ENCODE data around the gene SLC25A20.
A peak's percentile ranks its signal among the peaks of the same experiment; 100 is the strongest.
"Not testable (repeated sequence)": the region's sequence is repeated elsewhere in the genome, so short reads cannot be mapped to it uniquely, and the experiment has no call there.

SLC25A20 gene, protein sequence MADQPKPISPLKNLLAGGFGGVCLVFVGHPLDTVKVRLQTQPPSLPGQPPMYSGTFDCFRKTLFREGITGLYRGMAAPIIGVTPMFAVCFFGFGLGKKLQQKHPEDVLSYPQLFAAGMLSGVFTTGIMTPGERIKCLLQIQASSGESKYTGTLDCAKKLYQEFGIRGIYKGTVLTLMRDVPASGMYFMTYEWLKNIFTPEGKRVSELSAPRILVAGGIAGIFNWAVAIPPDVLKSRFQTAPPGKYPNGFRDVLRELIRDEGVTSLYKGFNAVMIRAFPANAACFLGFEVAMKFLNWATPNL

DNA sequence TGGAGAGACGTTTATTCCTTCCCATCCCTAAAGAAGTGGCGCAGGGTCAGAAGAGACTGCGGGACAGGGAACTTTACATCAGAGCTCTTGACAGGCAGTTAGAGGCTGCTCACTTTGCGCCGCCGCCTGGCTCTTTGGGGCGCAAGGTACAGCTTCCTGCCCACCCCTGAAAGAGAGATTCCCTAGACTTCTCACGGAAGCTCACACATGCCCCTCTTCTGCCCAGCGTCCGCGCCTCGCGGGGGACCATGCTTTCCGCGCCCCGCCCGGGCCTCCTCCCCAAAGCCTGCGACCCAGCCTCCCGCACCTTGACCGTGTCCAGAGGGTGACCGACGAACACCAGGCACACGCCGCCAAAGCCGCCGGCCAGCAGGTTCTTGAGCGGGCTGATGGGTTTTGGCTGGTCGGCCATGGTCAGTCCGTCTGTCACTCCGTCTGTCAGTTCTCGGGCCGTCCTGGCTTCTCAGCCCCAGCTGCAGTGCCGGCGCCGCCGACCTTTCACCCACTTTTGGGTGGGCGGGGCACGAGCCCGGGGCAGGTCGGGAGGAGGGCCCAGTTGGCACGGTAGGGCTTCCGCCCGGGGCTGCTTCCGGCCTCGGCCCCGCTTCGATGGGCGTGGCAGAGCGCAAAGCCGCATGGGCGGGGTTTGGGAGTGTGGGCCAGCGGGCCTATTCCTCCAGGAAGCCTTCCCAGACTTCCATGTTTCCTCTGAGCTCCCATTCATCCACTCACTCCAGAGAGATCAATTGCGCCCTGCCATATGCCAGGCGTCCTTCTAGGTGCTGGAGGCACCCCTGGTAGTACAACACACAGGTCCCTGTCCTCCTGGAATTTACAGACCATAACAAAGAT is at the start of gene SLC25A20:
Gene SLC25A20, minus strand, starts transcription at position 500 of the 852 bp plus-strand sequence. Its CDS starts 88 bp downstream, at position 412.
- peak; percentile 85 to 90 for DNase-seq

DNA sequence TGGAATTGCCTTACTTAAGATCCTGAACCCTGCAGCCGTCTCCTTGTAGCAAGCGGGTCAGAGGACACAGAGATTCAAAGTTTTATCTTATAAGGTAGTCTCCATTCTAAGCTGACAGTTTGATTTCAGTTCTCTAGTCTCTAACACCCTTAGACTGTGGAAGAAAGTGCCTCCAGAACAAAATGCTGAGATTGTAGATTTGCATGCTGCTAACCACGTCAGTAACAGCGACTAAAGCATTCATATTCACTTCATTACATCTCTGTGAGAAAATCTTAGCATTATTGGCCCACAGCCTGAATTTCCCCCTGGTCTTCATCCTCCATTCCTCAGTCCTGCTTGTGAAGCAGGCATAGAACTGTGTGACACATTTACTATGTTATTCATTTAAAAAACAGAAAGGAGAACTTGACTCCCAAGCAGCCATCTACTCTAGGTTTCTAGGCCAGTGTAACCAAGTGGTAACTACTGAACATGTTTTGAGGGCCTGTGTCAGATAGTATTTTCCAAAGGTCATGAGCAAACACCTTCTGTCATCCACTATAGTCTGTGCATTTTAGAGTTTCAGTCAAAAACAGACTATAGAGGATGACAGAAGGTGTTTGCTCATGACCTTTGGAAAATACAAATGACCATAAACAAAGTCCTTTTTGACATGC is 47.3 kb upstream of the SLC25A20 start:
- DNase-seq = no peak

DNA sequence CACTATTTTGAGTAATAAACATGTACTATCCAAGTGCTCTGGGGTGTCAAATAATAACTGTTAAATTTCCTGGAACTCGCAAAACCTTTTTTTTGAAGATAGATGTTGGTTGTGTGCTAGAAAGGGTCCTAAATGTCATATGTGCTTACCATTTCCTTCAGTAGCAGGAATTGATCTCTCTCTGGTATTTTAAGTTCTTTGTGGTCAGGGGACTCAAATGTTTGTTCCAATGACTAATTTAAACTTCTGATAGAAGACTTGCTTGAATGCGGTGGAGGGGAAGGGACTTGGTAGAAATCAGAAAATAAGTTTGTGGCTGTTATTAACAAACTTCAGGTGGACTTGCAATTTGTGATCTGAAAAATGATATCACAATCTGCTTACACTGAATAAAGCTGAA is 46.8 kb upstream of the SLC25A20 start:
- DNase-seq = no peak

DNA sequence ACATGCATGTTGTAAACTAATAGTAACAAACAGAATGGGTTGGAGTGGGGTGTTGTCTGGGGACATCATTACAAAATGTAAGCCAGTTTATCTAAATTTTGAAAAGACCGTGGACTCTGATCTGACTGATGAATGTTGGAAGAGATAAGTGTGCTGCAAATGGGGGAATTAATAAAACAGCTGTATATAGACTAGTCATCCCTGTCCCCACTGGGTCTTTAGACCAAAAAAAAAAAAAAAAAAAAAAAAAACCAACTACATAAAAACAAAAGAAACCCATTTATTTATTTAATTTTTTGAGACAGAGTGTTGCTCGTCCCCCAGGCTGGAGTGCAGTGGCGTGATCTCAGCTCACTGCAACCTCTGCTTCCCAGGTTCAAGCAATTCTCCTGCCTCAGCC is 40.0 kb upstream of the SLC25A20 start:
- DNase-seq = no peak

DNA sequence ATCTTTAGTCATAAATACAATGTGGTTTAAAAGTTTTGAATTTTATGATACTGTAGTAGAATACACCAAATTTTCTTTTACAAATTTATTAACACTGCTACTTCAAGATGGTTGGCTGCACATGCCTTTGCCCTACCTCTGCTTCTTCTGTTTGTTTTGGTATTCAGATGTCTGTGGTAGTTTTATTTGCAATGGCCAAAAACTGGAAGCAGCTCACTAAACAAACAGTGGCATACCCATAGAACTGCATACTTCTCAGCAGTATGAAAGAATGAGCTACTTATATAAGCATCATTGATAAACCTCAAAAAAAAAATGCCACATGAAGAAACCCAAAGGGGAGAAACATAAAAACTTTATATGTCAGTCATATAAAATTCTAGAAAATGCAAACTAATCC is 39.5 kb upstream of the SLC25A20 start:
- DNase-seq = no peak

DNA sequence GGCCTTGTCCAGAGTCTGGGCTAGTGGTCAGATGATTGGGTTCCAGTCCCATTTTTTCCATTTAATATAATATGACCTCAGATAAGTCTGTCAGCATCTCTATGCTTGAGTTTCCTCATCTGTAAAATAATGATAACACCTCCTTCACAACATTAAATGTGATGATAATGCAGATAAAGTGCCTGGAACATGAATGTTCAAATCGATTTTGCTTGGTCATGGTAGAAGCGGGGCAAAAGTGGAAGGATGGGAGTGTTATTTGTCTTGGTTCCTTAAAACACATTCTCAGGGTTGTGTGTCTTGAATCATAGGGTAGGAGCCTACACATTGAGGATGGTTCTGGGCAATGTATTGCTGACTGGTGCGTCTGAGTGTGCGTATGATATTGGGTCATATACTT is 36.8 kb upstream of the SLC25A20 start:
- no peak for DNase-seq

DNA sequence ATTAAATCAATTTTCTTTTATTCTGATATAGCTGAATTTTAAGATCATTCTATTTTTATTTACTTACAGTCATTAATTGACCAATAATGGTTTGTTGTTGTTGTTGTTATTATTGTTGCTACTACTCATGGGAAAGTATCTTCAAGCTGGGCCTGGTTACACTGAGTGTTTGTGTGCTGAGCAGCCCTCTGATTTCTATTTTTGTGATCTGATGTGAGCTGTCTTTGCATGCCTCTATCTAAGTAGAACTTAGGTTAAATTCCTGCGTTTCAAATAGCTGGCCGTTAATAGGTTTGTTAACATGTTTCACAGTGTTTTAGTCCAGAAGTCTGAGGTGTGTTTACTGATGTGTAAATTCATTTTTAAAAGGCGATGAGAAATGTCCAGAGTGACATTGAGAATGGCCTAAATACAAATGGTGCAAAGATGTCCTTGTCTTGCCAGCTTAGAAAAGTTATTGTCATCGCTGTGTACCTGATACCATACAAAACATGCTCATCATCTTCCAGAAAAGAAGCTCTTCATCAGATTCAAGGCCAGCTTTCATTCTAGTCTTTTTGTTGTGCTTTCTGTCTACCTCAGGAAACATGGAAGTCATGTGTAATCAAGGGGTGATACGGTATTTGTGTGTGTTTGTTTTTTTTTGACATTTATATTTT is 35.8 kb upstream of the SLC25A20 start:
- DNase-seq = no peak

DNA sequence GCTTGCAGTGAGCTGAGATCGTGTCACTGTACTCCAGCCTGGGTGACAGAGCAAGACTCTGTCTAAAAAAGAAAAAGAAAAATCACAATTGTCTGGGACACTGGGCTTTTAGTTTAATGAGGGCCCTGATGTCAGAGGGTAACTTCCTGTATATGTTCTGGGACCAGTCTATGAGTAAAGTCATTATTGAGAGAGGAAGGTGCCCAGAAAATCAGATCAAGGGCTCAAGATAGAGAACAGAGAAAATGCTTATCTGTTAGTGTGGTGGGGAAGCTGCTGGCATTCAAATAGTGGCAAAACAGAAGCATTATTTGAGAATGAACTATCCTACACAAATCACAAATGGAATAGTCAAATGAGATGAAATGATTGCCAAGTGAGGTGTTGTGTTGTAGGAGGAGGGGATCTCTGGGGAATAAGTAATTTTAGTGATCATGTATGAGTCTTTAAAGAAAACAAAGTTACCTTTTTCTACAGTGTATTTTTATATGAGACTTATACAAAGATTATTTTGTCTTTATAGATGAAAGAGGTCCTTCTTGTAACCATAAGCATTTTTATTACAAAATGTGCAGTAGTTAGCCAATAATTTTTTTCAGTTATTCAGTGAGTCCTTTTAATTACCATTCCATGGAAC is 33.4 kb upstream of the SLC25A20 start:
- no peak for DNase-seq

DNA sequence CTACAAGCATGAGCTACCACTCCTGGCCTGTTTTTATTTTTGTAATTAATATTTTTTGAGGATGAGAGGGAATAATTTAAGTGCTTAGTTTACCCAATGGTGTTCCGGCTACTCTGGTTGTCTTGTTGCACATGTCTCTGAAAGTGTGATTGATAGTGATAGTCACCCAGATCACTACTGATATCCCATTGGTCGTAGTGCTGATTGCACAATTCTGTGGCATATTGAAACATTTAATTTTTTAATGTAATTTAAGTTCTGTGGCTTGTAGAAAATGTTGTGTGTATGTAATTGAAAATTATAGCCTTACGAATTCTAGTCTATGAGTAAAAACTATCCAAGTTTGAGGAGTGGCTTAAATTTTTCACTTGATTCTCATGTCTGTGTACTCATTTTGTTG is 31.9 kb upstream of the SLC25A20 start:
- no peak for DNase-seq

DNA sequence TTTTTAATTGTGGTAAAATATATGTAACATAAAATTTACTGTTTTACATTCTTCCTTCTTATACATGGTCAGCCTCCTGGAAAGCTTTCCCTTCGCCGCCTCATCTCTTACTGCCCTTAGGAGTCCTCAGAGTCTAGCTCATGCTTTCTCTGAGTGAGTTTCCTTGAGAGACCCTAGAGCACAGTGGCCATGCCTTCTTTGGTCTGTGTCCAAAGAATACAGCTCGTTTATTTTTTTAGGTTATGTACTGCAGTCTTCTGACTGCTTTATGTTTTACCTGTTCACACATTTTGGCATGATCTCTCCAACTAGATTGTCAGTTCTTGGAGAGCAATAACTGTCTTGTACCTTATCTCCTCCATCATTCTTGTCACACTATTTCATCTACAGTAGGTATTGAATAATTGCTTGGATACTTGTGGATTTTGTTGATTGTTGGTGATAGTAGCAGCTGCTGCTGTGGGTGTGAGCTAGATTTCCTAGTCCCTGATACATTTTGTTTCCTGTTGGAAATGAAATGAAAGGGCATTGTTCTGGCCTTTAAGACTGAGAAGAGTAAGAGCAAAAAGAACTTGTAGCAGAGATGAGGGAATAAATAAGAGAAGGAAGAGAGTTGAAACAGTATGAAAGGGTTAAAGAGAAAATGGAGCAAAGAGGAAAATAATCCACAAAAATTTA is 30.8 kb upstream of the SLC25A20 start:
- DNase-seq = no peak

DNA sequence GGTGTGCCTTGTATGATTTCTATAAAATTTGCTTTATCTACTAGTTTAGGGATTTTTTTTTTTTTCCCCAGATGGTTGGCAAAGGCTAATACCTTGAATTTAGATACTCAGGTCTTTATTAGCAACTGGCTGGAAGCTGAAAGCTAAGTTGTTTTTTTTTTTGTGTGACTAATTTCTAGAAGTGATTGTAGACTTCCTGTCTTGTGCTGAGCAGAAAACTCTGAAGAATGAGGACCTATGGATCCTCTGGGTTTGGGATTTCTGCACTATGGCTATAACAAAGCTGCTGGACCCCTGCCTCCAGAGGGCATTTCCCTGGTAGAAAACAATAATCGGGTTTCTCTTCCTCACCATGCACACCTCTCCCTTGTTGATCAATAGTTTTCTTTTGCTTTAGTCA is 30.0 kb upstream of the SLC25A20 start:
- no peak for DNase-seq

DNA sequence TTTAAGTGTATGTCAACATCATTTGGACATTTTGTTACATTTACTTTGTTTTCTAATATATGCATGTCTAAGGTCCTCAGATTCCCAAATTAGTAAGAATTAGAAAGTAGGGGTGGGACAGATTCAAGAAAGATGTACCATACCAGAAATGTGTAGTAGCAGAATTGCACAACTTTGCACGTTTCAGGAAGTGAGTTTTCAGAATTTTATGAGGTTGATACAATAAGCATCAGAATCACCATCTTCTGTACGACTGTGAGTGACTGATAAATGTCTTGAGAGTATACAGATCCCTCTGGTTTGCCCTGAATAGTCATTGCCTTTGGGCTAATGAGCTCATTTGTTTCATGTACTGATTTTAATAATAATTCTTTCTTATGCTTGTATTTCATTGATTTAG is 29.2 kb upstream of the SLC25A20 start:
- no peak for DNase-seq

DNA sequence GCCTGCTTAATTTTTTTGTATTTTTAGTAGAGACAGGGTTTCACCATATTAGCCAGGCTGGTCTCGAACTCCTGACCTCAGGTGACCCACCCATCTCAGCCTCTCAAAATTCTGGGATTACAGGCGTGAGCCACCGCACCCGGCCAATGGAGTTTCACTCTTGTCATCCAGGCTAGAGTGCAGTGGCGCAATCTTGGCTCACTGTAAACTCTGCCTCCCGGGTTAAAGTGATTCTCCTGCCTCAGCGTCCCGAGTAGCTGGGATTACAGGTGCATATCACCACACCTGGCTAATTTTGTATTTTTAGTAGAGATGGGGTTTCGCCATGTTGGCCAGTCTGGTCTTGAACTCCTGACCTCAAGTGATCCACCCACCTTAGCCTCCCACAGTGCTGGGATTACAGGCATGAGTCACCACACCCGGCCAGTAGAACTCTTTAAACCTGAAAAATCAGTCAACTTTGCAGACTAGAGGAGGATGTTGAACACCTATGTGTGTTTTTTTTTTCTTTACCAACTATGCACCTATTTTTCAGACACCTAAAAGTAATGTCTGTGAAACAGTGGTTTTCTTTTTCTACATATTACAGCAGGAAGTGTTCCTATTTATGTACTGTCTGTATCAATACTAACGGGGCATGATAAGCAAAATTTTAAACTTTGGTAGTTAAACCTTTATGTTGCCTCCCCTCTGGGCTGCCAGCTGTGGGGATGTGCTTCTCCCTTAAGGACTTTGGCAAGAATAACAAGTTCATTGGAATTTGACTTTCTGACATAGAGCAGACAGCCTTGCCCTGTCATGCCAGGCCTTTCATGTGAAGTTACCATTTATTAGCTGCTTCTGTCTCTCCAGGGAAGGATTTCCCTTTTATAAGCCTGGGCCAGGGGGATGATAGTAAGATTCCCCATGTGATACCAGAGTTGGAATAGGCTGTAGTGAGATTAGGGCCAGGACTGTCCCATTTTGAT is 28.0 kb upstream of the SLC25A20 start:
- no peak for DNase-seq

DNA sequence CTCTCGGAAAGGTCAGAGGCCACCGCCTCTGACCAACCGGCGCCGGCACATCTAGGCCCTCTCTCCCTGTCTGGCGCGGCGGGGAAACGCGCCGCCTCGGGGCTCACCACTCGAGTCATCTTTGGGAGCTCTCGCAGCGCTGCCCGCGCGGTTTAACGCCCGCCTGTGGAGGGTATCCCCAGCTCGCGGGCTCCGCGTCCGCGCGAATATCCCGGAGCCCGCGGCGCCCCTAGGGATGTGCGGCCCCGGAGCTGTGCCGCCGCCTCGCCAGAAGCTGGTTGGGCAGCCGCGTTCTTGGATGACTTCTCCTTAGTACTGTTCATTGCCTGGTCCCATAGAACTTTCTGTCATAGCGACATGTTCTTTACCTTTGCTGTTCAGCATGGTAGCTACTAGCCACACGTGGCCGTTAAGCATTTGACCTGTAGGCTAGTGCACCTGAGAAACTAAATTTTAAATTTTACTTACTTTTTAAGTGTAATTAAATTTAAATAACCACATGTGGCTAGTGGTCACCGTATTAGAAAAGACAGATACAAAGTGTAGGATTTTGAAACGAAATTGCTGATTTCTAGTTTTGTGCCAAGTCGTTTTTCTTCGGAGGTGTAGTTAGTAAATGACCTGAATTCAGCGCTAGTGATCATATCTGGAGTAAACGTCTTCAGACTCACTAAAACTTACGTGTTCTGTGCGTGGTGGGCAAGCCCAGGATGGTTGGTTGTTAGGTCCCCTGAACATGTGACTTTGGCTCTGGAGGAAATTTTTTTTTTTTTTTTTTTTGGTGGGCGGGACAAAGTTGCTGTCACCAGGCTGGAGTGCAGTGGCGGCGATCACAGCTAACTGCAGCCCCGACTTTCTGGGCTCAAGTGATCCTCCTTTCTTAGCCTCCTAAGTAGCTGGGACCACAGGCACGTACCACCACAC is 20.8 kb upstream of the SLC25A20 start:
- DNase-seq = peak; percentile 58 to 75

DNA sequence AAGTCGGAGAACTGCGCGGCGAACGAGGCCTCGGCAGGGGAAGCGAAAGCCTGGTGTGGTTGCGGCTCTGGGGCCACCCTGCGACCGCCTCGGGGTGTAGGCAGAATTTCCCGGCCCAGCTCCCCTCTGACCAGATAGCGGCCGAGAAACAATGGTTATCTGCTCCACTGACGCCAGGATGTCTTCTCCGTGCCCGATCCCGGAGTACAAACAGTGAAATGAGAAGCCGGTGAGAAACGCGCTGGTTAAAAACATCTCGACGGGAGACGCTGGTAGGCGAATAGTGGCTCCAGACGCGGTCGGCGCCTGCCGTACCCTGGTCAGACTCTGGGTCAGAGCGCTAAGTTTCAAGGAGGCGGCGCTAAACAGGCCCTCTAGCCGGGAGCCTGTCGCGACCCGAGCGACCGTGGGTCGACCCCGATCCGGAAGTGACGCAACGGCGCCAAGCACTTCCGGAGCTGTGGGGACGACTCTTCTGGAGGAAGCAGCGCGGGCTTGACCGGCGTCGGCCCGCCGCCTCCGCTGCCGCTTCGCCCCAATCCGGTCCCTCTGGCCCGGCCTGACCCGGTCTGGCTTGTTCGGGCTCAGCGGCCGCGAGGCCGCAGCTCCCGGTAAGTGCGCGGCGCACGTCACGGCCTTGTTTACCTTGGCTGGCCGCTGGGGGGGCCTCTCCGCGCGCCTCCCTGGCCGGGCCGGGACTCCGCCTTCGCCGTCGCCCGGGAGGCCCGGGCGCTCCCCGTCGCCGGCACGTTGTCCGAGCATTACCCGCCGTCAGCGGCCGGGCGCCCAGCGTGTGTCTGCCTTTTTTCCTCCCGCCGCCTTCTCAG is 19.9 kb upstream of the SLC25A20 start, which contains the start of gene ARIH2:
Gene ARIH2, plus strand, starts transcription at position 455 of the 827 bp plus-strand sequence. CDS start 8,717 bp downstream, outside the sequence.
- peak; percentile 90 to 91 for DNase-seq

DNA sequence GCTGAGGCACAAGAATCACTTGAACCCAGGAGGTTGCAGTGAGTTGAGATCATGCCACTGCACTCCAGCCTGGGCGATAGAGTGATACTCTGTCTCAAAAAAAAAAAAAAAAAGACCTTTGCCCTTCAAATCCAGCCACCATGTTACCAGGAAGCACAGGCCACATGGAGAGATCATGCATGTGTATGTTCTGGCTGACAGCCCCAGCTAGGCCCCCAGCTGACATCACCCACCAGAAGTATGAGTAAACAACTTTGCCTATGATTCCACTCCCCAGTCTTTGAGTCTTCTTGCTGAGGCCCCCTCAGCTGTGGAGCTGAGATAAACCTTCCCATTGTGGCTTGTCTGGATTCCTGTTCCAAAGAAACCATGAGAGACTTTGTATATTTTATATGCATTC is 16.6 kb upstream of the SLC25A20 start:
- DNase-seq = no peak

DNA sequence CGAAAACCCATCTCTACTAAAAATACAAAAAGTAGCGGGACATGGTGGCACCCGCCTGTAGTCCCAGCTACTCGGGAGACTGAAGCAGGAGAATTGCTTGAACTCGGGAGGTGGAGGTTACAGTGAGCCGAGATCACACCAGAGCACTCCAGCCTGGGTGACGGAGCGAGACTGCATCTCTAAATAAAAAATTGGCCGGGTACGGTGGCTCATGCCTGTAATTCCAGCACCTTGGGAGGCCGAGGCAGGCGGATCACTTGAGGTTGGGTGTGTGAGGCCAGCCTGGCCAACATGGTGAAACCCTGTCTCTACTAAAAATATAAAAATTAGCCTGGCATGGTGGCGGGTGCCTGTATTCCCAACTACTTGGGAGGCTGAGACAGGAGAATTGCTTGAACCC is 8.3 kb upstream of the SLC25A20 start:
- DNase-seq = not testable (repeated sequence)

DNA sequence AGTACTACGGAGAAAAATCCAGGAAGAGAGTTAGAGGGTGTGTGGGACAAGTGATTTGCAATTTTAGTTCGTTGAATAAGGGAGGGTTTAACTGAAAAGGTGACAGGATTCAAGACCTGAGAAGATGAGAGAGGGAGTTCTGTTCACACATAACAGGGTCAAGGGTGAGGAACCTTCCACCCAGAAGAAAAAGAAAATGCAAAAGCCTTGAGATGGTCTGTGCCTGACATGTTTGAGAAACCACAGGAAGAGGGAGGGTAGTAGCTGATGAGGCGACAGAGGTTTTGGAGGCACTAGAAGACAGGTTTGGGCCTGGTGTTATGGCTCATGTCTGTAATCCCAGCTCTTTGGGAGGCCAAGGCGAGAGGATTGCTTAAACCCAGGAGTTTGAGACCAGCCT is 591 bp upstream of the SLC25A20 start:
- DNase-seq = peak; percentile 25 to 68
